Upper lobe of left lung (tissue), 4 donors: Measurements from ENCODE around the gene DNTT.

Source experiments
- POLR2A ChIP-seq, 4 donors: fragments of 450-650 bp; IDR thresholded peaks; one replicate each; pipeline ENCODE4 v1.5.1; 2016 to 2017; ENCODE audit warnings: antibody characterized with exemption in 4 of 4, mild to moderate bottlenecking in 2 of 4
- POLR2AphosphoS5 ChIP-seq, 2 donors: sonication (generic); formaldehyde crosslinking; IDR thresholded peaks; one replicate each; pipeline ENCODE4 v1.5.1; 2017; ENCODE audit warnings: antibody characterized with exemption in 2 of 2
- TF ChIP-seq, protein P1 (sequence below), 6 experiments: fragments of 450-650 bp in 4 of 6; fragments of 200-600 bp in 2 of 6; sonication (generic) in 2 of 6; IDR thresholded peaks; one replicate each; pipeline ENCODE4 v1.5.1; 2016 to 2019; ENCODE audit warnings: antibody characterized with exemption in 6 of 6

DNA sequence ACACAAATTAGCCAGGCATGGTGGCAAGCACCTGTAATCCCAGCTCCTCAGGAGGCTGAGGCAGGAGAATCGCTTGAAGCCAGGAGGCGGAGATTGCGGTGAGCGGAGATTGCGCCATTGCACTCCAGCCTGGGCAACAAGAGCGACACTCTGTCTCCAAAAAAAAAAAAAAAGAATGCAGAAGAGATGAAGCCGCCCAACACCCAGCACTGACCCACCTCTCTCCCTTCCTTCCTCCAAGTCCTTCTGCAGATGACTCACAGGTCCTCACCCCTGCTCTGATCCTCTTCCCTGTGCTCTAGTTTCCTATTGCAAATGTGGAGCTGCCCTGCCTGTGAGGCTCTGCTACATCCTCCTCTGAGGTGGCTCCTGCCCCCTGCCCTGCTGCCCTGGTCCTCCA is 76.6 kb downstream of the DNTT start:
- TF ChIP-seq, protein P1, sequence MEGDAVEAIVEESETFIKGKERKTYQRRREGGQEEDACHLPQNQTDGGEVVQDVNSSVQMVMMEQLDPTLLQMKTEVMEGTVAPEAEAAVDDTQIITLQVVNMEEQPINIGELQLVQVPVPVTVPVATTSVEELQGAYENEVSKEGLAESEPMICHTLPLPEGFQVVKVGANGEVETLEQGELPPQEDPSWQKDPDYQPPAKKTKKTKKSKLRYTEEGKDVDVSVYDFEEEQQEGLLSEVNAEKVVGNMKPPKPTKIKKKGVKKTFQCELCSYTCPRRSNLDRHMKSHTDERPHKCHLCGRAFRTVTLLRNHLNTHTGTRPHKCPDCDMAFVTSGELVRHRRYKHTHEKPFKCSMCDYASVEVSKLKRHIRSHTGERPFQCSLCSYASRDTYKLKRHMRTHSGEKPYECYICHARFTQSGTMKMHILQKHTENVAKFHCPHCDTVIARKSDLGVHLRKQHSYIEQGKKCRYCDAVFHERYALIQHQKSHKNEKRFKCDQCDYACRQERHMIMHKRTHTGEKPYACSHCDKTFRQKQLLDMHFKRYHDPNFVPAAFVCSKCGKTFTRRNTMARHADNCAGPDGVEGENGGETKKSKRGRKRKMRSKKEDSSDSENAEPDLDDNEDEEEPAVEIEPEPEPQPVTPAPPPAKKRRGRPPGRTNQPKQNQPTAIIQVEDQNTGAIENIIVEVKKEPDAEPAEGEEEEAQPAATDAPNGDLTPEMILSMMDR (IDR thresholded peaks at IDR 0.05) = no peak
- TF ChIP-seq POLR2A (IDR thresholded peaks at IDR 0.05) (no peak), POLR2AphosphoS5 (IDR thresholded peaks at IDR 0.05) (no peak)
